Glutamatergic neuron (in vitro differentiated cells): ENCODE results near the gene TSPAN12. TPM values are rescaled to one million over a fixed set of nuclear protein-coding genes. Genes with fewer than 3 reads are reported as not detected.

Experiments used
- DNase-seq: peaks from one replicate; pipeline ENCODE4 v3.0.0; 2022
- H3K27ac Mint-ChIP-seq: one replicate; pipeline ENCODE4 v1.8.0; 2020; ENCODE audit warnings: mild to moderate bottlenecking, mixed read lengths, inconsistent platforms; ENCODE audit not compliant: unreplicated experiment
- H3K27me3 Mint-ChIP-seq: one replicate; pipeline ENCODE4 v1.8.0; 2020; ENCODE audit warnings: mild to moderate bottlenecking, moderate library complexity, mixed read lengths, inconsistent platforms; ENCODE audit not compliant: unreplicated experiment
- H3K36me3 Mint-ChIP-seq: one replicate; pipeline ENCODE4 v1.8.0; 2020; ENCODE audit warnings: mild to moderate bottlenecking, mixed read lengths, inconsistent platforms; ENCODE audit not compliant: unreplicated experiment
- H3K4me1 Mint-ChIP-seq: one replicate; pipeline ENCODE4 v1.8.0; 2020; ENCODE audit warnings: mild to moderate bottlenecking, low read depth, mixed read lengths, inconsistent platforms; ENCODE audit not compliant: unreplicated experiment
- H3K4me3 Mint-ChIP-seq: one replicate; pipeline ENCODE4 v1.8.0; 2020; ENCODE audit warnings: mild to moderate bottlenecking, mixed read lengths, inconsistent platforms; ENCODE audit not compliant: unreplicated experiment
- H3K9me3 Mint-ChIP-seq: one replicate; pipeline ENCODE4 v1.8.0; 2020; ENCODE audit warnings: mild to moderate bottlenecking, moderate library complexity, mixed read lengths, inconsistent platforms; ENCODE audit not compliant: unreplicated experiment
- CTCF ChIP-seq: fragments of 200-600 bp; sonication (generic); IDR thresholded peaks from one replicate; pipeline ENCODE4 v1.5.0; 2021; ENCODE audit not compliant: partially characterized antibody, unreplicated experiment
- total RNA-seq: library from RNA; stranded (reverse); fragmentation: NEBNext Ultra II Directional; extraction: Animal tissue kit (Norgen Biotek cat#: 25700); gene quantifications from one replicate; pipeline ENCODE4 v1.2.1, GENCODE V29; 2021; ENCODE audit not compliant: unreplicated experiment

Gene TSPAN12
- total RNA-seq, 1 donor from 2014 or later = 6.0 TPM

DNA sequence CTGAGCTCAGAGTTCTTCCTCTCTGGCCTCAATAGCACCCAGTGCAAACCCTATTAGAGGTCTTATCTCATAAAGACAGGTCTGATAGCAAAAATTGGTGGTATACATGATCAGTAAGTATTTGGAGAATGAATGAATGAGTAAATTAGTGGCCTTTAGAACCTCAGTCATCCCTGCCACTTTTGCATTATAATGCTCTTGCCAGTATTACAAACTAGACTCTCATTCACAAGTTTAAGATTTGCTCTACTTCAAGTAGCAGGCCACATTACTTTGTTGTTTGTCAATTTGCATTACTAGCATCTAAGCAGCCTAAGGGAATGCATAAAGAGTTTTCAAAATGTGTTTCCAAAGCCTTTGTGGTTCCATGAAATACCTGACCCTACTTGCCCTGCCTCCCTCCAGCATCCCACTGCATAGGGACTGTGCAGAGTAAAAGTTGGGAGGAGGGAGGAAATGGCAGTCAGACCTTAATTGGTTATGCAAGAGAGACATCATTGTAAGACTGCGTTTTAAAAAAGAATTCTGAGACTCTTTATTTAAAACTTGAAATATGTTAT lies 21.3 kb downstream of the TSPAN12 start:
- DNase-seq = no peak
- Mint-ChIP-seq H3K36me3 (no peaks in the 10 kb centered on the region), H3K27ac (no peak overlapping the region), H3K4me1 (peaks cover 21% of the 10 kb centered on the region), H3K9me3 (no peaks in the 10 kb centered on the region), H3K27me3 (no peaks in the 10 kb centered on the region), H3K4me3 (no peak overlapping the region)
- no peak for TF ChIP-seq CTCF

GRCh38 chr7:120834726-120835125 lies 23.2 kb downstream of the TSPAN12 start:
- no peak for TF ChIP-seq CTCF
- no peaks in the 10 kb centered on the region for H3K9me3 Mint-ChIP-seq
- no peak overlapping the region for H3K4me3 Mint-ChIP-seq
- no peak for DNase-seq
- no peaks in the 10 kb centered on the region for H3K27me3 Mint-ChIP-seq
- no peak overlapping the region for H3K27ac Mint-ChIP-seq
- no peaks in the 10 kb centered on the region for H3K36me3 Mint-ChIP-seq
- H3K4me1 Mint-ChIP-seq = peaks cover 21% of the 10 kb centered on the region

DNA sequence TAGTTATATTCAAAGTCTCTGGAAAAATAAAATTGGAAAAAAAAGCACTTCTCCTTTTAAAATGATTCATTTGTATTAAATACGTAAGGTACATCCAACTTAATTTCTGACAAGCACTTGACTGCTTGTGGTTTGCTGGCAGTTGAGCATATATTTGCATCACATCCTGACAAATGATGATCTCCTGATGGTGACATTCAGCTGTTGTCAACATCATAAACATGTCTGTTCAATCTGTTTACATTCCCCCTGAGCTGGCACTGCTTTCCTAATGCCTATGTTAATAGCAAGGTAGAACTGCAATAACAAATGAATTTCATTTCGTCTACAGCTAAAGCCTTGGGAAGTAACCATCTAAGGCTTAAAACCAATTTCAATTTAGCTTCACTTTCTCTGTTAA lies 24.4 kb downstream of the TSPAN12 start:
- TF ChIP-seq CTCF = no peak
- DNase-seq = no peak
- Mint-ChIP-seq H3K4me3 (no peak overlapping the region), H3K27ac (no peak overlapping the region), H3K9me3 (no peaks in the 10 kb centered on the region), H3K36me3 (no peaks in the 10 kb centered on the region), H3K27me3 (no peaks in the 10 kb centered on the region), H3K4me1 (peaks cover 14% of the 10 kb centered on the region)

GRCh38 chr7:120832803-120833202 lies 25.1 kb downstream of the TSPAN12 start:
- no peak overlapping the region for H3K27ac Mint-ChIP-seq
- no peak for TF ChIP-seq CTCF
- peaks cover 2% of the 10 kb centered on the region for H3K27me3 Mint-ChIP-seq
- no peaks in the 10 kb centered on the region for H3K9me3 Mint-ChIP-seq
- no peaks in the 10 kb centered on the region for H3K36me3 Mint-ChIP-seq
- no peak for DNase-seq
- H3K4me3 Mint-ChIP-seq = no peak overlapping the region
- peaks cover 8% of the 10 kb centered on the region for H3K4me1 Mint-ChIP-seq

GRCh38 chr7:120831260-120831659 lies 26.7 kb downstream of the TSPAN12 start:
- Mint-ChIP-seq H3K36me3 (no peaks in the 10 kb centered on the region), H3K4me3 (no peak overlapping the region), H3K27me3 (peaks cover 2% of the 10 kb centered on the region), H3K4me1 (peaks cover 4% of the 10 kb centered on the region), H3K9me3 (no peaks in the 10 kb centered on the region), H3K27ac (no peak overlapping the region)
- DNase-seq = no peak
- no peak for TF ChIP-seq CTCF
